NCI-H128 (cell line): ENCODE data around the gene CYP3A7.
"Not testable (repeated sequence)": the region's sequence is repeated elsewhere in the genome, so short reads cannot be mapped to it uniquely, and the experiment has no call there.

ENCODE experiments used
- DNase-seq: peaks from one replicate; lab custom pipeline; 2025; ENCODE audit not compliant: unreplicated experiment; lab: John Stamatoyannopoulos, UW

The CYP3A7 gene

GRCh38 chr7:99734987-99735386 is at the start of gene CYP3A7:
TSS of gene CYP3A7 (minus strand) at chr7:99735196. CDS start at chr7:99735093, 103 bp downstream.
- DNase-seq, result no peak

- no peak for DNase-seq
Measured at GRCh38 chr7:99784007-99784406, 49.0 kb upstream of the CYP3A7 start, which contains the start of gene CYP3A4. TSS of gene CYP3A4 (minus strand) at chr7:99784184. CDS start at chr7:99784081, 103 bp downstream.

GRCh38 chr7:99782012-99782953 is 47.3 kb upstream of the CYP3A7 start:
- no peak for DNase-seq

- no peak for DNase-seq
Measured at GRCh38 chr7:99780588-99780987, 45.6 kb upstream of the CYP3A7 start.

GRCh38 chr7:99779949-99780348 is 45.0 kb upstream of the CYP3A7 start:
- DNase-seq, result no peak

- DNase-seq, result no peak
Measured at GRCh38 chr7:99778880-99779279, 43.9 kb upstream of the CYP3A7 start.

- DNase-seq, result not testable (repeated sequence)
Measured at GRCh38 chr7:99773395-99773794, 38.4 kb upstream of the CYP3A7 start.

- DNase-seq, result no peak
Measured at GRCh38 chr7:99772565-99772964, 37.6 kb upstream of the CYP3A7 start.

GRCh38 chr7:99769494-99769893 is 34.5 kb upstream of the CYP3A7 start:
- DNase-seq, result not testable (repeated sequence)

- no peak for DNase-seq
Measured at GRCh38 chr7:99768471-99768870, 33.5 kb upstream of the CYP3A7 start.

- DNase-seq, result no peak
Measured at GRCh38 chr7:99767662-99768061, 32.7 kb upstream of the CYP3A7 start.

- DNase-seq, result no peak
Measured at GRCh38 chr7:99766484-99767099, 31.6 kb upstream of the CYP3A7 start.

- no peak for DNase-seq
Measured at GRCh38 chr7:99764478-99764877, 29.5 kb upstream of the CYP3A7 start.

- DNase-seq, result no peak
Measured at GRCh38 chr7:99762680-99763327, 27.8 kb upstream of the CYP3A7 start.

- no peak for DNase-seq
Measured at GRCh38 chr7:99755085-99755484, 20.1 kb upstream of the CYP3A7 start.

- no peak for DNase-seq
Measured at GRCh38 chr7:99752356-99752755, 17.4 kb upstream of the CYP3A7 start.

- not testable (repeated sequence) for DNase-seq
Measured at GRCh38 chr7:99751322-99752052, 16.5 kb upstream of the CYP3A7 start.

- DNase-seq, result no peak
Measured at GRCh38 chr7:99748846-99749579, 14.0 kb upstream of the CYP3A7 start.

GRCh38 chr7:99746915-99747314 is 11.9 kb upstream of the CYP3A7 start:
- DNase-seq, result not testable (repeated sequence)

GRCh38 chr7:99745395-99745794 is 10.4 kb upstream of the CYP3A7 start:
- not testable (repeated sequence) for DNase-seq
